HCT116 (cell line): ENCODE results near the gene ECE1. TPM values are rescaled to one million over a fixed set of nuclear protein-coding genes. Genes with fewer than 3 reads are reported as not detected.
A peak's percentile ranks its signal among the peaks of the same experiment; 100 is the strongest.

Source experiments
- ATAC-seq: fragments of 200-7000 bp; cut with Tn5 transposase; 2 replicates; pipeline ENCODE4 v1.9.1; 2020; ENCODE audit warnings: mild to moderate bottlenecking, moderate library complexity
- BruUV-seq: library from RNA; stranded (reverse); fragments of 400-500 nt; replicated peaks from 2 replicates; lab custom pipeline; 2021; lab: Mats Ljungman, UMichigan
- CTCF ChIA-PET: fragments of 300-600 bp; sonication (Branson Sonifier 250); formaldehyde crosslinking; loops from one replicate; lab custom pipeline; 2021; ENCODE audit warnings: antibody characterized with exemption; lab: Charles Lee
- POLR2A ChIA-PET: fragments of 300-600, 350-600 bp; sonication (Branson Sonifier 250); formaldehyde crosslinking; loops from one replicate; lab custom pipeline; 2021; ENCODE audit warnings: antibody characterized with exemption; lab: Charles Lee
- RAD21 ChIA-PET, 2 experiments: fragments of 300-600 bp; sonication (Branson Sonifier 250); formaldehyde crosslinking; loops; one replicate each; lab custom pipeline; 2023; ENCODE audit warnings: low total read pairs in 2 of 2; ENCODE audit not compliant: uncharacterized antibody in 2 of 2, unreplicated experiment in 2 of 2, low non-redundant PET in 1 of 2; lab: Charles Lee
- DNase-seq: peaks from one replicate; pipeline ENCODE4 v3.0.0-alpha.2; 2010; ENCODE audit warnings: low read depth, low spot score
- H2AFZ ChIP-seq: fragments of 200-600 bp; shearing (Covaris generic), sonication (generic); 2 replicates; pipeline ENCODE4 v1.6.1; 2017; ENCODE audit warnings: low read depth, mixed run types, mixed read lengths, antibody characterized with exemption, low read length; ENCODE audit not compliant: poor library complexity, severe bottlenecking
- H3K27ac ChIP-seq: 2 replicates; pipeline ENCODE4 v1.5.1; 2012; ENCODE audit warnings: low read depth, low read length
- H3K27me3 ChIP-seq: fragments of 200-600 bp; sonication (generic); 2 replicates; pipeline ENCODE4 v1.6.1; 2016; ENCODE audit warnings: mixed run types, low read length, mixed read lengths; ENCODE audit not compliant: insufficient read depth
- H3K36me3 ChIP-seq, 2 experiments: fragments of 200-500 bp in 1 of 2; fragments of 200-600 bp in 1 of 2; sonication (Bioruptor generic) in 1 of 2; sonication (generic) in 1 of 2; 2 replicates each; pipeline versions ENCODE4 v1.5.1 to v1.6.1; 2014 to 2016; ENCODE audit warnings: low read length in 2 of 2, inconsistent platforms in 1 of 2, mixed read lengths in 1 of 2, mixed run types in 1 of 2; ENCODE audit not compliant: insufficient read depth in 2 of 2, control insufficient read depth in 1 of 2
- H3K4me1 ChIP-seq, 2 experiments: fragments of 200-600 bp in 1 of 2; sonication (generic) in 1 of 2; 2 replicates each; pipeline versions ENCODE4 v1.5.1 to v1.6.1; 2012 to 2017; ENCODE audit warnings: low read length in 2 of 2, inconsistent platforms in 1 of 2, mild to moderate bottlenecking in 1 of 2, mixed read lengths in 1 of 2, mixed run types in 1 of 2, moderate library complexity in 1 of 2; ENCODE audit not compliant: insufficient read depth in 2 of 2, control insufficient read depth in 1 of 2
- H3K4me2 ChIP-seq: fragments of 200-600 bp; sonication (generic); 2 replicates; pipeline ENCODE4 v1.6.1; 2017; ENCODE audit warnings: mixed run types, low read length, mixed read lengths
- H3K4me3 ChIP-seq, 2 experiments: fragments of 200-600 bp in 1 of 2; sonication (generic) in 1 of 2; replicated peaks in 1 of 2; 2 replicates each; pipeline ENCODE4 v1.5.1; 2011 to 2016; ENCODE audit warnings: low read length in 2 of 2, control low read depth in 1 of 2, low read depth in 1 of 2, mild to moderate bottlenecking in 1 of 2, mixed read lengths in 1 of 2, mixed run types in 1 of 2
- H3K79me2 ChIP-seq: fragments of 200-600 bp; sonication (generic); 2 replicates; pipeline ENCODE4 v1.6.1; 2017; ENCODE audit warnings: mild to moderate bottlenecking, mixed run types, low read length, moderate library complexity, mixed read lengths; ENCODE audit not compliant: insufficient read depth
- H3K9ac ChIP-seq: fragments of 200-600 bp; sonication (generic); 2 replicates; pipeline ENCODE4 v1.6.1; 2016; ENCODE audit warnings: low read length, mixed read lengths
- H3K9me2 ChIP-seq: fragments of 200-600 bp; sonication (generic), shearing (Covaris generic); 2 replicates; pipeline ENCODE4 v1.6.1; 2017; ENCODE audit warnings: mixed run types, mild to moderate bottlenecking, moderate library complexity; ENCODE audit not compliant: insufficient read depth
- H3K9me3 ChIP-seq, 2 experiments: fragments of 200-500 bp in 1 of 2; fragments of 200-600 bp in 1 of 2; sonication (Bioruptor generic) in 1 of 2; sonication (generic) in 1 of 2; 2 replicates each; pipeline ENCODE4 v1.6.1; 2014 to 2017; ENCODE audit warnings: low read length in 2 of 2, mixed read lengths in 2 of 2, inconsistent platforms in 1 of 2, low read depth in 1 of 2, mild to moderate bottlenecking in 1 of 2, mixed run types in 1 of 2, moderate library complexity in 1 of 2; ENCODE audit not compliant: control insufficient read depth in 1 of 2, insufficient read depth in 1 of 2
- H4K20me1 ChIP-seq: fragments of 200-600 bp; sonication (generic), shearing (Covaris generic); 2 replicates; pipeline ENCODE4 v1.6.1; 2017; ENCODE audit warnings: mixed run types, mild to moderate bottlenecking, moderate library complexity; ENCODE audit not compliant: insufficient read depth
- CBX3 ChIP-seq: IDR thresholded peaks from 2 replicates; pipeline ENCODE4 v1.6.1; 2012; ENCODE audit warnings: low read depth
- CEBPB ChIP-seq: IDR thresholded peaks from 2 replicates; pipeline ENCODE4 v1.6.1; 2012; ENCODE audit warnings: low read depth
- EGR1 ChIP-seq: IDR thresholded peaks from 2 replicates; pipeline ENCODE4 v1.6.1; 2012; ENCODE audit warnings: low read depth
- ELF1 ChIP-seq: IDR thresholded peaks from 2 replicates; pipeline ENCODE4 v1.6.1; 2012; ENCODE audit warnings: low read depth, borderline replicate concordance
- EZH2 ChIP-seq: fragments of 200-600 bp; sonication (generic); IDR thresholded peaks from 2 replicates; pipeline ENCODE4 v1.6.1; 2017; ENCODE audit warnings: antibody characterized with exemption, mixed run types
- EZH2phosphoT487 ChIP-seq: fragments of 200-600 bp; IDR thresholded peaks from 2 replicates; pipeline ENCODE4 v1.6.1; 2018; ENCODE audit warnings: antibody characterized with exemption, borderline replicate concordance
- JUND ChIP-seq: IDR thresholded peaks from 2 replicates; pipeline ENCODE4 v1.6.1; 2012
- POLR2A ChIP-seq: IDR thresholded peaks from 2 replicates; pipeline ENCODE4 v1.7.0; 2011; ENCODE audit warnings: borderline replicate concordance; ENCODE audit not compliant: insufficient read depth, insufficient read length; ENCODE audit errors: extremely low read depth
- RAD21 ChIP-seq: IDR thresholded peaks from 2 replicates; pipeline ENCODE4 v1.6.1; 2012; ENCODE audit warnings: low read depth, mild to moderate bottlenecking
- SIN3A ChIP-seq: IDR thresholded peaks from 2 replicates; pipeline ENCODE4 v1.6.1; 2012; ENCODE audit warnings: low read depth
- SP1 ChIP-seq: IDR thresholded peaks from 2 replicates; pipeline ENCODE4 v1.6.1; 2012; ENCODE audit warnings: low read depth
- SRF ChIP-seq: IDR thresholded peaks from 2 replicates; pipeline ENCODE4 v1.6.1; 2012; ENCODE audit warnings: low read depth
- TCF7L2 ChIP-seq: IDR thresholded peaks from 2 replicates; pipeline ENCODE4 v1.7.0; 2011; ENCODE audit warnings: borderline replicate concordance, inconsistent platforms; ENCODE audit not compliant: insufficient read depth, insufficient read length; ENCODE audit errors: extremely low read depth
- ZNF274 ChIP-seq: fragments of 200-500 bp; sonication (Bioruptor generic); IDR thresholded peaks from 2 replicates; pipeline ENCODE4 v1.6.1; 2014; ENCODE audit warnings: mild to moderate bottlenecking, low read depth, low read length, inconsistent platforms
- intact Hi-C: fragments of 100-400 bp; cut with micrococcal nuclease; formaldehyde crosslinking; loops from 2 replicates; pipeline ENCODE4 v1.10.0; 2022
- total RNA-seq: library from RNA; stranded (reverse); gene quantifications from one replicate; pipeline ENCODE4 v1.2.1, GENCODE V29; 2021; ENCODE audit not compliant: unreplicated experiment
- TF ChIP-seq, protein P1 (sequence below): IDR thresholded peaks from 2 replicates; pipeline ENCODE4 v1.6.1; 2011; ENCODE audit warnings: mild to moderate bottlenecking, low read length, moderate library complexity; ENCODE audit not compliant: insufficient replicate concordance; ENCODE audit errors: extremely low read depth
- TF ChIP-seq, protein P2 (sequence below), 3 experiments: fragments of 200-600 bp in 1 of 3; sonication (generic) in 1 of 3; IDR thresholded peaks in 2 of 3; conservative IDR thresholded peaks in 1 of 3; 2 replicates each; pipeline ENCODE4 v1.5.1; 2012 to 2017; ENCODE audit warnings: low read depth in 2 of 3, low read length in 2 of 3, antibody characterized with exemption in 1 of 3, borderline replicate concordance in 1 of 3, control low read depth in 1 of 3, mild to moderate bottlenecking in 1 of 3, mixed read lengths in 1 of 3, mixed run types in 1 of 3, moderate library complexity in 1 of 3; ENCODE audit not compliant: insufficient read depth in 1 of 3

The ECE1 gene
- total RNA-seq, 1 experiment from 2014 or later: 66.8 TPM

DNA sequence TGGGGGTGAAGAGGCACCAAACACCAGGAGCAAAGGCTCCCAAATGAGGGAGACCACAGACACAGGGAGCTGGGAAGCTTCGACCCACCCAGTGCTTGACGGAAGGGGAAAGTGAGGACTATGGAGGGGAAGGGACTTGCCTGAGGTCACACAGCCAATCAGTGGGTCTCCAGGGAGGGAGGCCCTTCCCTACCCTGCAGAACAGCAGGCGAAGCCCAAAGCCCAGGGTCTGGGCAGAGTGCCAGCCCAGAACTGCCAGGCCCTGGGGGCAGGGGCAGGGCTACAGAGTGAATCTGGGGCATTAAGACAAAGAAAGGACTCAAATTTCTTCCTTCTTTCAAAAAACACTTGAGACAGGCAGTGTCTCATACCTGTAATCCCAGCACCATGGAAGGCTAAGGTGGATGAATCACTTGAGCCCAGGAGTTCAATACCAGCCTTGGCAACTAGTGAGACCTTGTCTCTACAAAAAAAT is 45.5 kb upstream of the ECE1 start:
- H3K36me3 ChIP-seq: no peaks in the 10 kb centered on the region
- RAD21 ChIA-PET: no interaction called here
- CTCF ChIA-PET: interaction anchor here (0.6 to 4.2 kb wide), 5 partner anchors 9 to 81 kb away, joined by 3 to 46 read pairs (median 13); no protein-coding TSS in a partner anchor
- no peaks in the 10 kb centered on the region for H3K27me3 ChIP-seq
- peak overlapping the region; percentile 66; the same call in 1 of the 2 replicates for H3K27ac ChIP-seq
- no peak overlapping the region for H3K4me3 ChIP-seq
- no peak for TF ChIP-seq SP1
- TF ChIP-seq POLR2A: no peak
- no peak for TF ChIP-seq ELF1
- no peak for TF ChIP-seq EGR1
- TF ChIP-seq EZH2phosphoT487: no peak
- TF ChIP-seq TCF7L2: no peak
- no peak for TF ChIP-seq SRF
- TF ChIP-seq, protein P1, sequence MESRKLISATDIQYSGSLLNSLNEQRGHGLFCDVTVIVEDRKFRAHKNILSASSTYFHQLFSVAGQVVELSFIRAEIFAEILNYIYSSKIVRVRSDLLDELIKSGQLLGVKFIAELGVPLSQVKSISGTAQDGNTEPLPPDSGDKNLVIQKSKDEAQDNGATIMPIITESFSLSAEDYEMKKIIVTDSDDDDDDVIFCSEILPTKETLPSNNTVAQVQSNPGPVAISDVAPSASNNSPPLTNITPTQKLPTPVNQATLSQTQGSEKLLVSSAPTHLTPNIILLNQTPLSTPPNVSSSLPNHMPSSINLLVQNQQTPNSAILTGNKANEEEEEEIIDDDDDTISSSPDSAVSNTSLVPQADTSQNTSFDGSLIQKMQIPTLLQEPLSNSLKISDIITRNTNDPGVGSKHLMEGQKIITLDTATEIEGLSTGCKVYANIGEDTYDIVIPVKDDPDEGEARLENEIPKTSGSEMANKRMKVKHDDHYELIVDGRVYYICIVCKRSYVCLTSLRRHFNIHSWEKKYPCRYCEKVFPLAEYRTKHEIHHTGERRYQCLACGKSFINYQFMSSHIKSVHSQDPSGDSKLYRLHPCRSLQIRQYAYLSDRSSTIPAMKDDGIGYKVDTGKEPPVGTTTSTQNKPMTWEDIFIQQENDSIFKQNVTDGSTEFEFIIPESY: no peak
- TF ChIP-seq, protein P2, sequence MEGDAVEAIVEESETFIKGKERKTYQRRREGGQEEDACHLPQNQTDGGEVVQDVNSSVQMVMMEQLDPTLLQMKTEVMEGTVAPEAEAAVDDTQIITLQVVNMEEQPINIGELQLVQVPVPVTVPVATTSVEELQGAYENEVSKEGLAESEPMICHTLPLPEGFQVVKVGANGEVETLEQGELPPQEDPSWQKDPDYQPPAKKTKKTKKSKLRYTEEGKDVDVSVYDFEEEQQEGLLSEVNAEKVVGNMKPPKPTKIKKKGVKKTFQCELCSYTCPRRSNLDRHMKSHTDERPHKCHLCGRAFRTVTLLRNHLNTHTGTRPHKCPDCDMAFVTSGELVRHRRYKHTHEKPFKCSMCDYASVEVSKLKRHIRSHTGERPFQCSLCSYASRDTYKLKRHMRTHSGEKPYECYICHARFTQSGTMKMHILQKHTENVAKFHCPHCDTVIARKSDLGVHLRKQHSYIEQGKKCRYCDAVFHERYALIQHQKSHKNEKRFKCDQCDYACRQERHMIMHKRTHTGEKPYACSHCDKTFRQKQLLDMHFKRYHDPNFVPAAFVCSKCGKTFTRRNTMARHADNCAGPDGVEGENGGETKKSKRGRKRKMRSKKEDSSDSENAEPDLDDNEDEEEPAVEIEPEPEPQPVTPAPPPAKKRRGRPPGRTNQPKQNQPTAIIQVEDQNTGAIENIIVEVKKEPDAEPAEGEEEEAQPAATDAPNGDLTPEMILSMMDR (IDR thresholded peaks at IDR 0.05 in 2 of 3, conservative IDR thresholded peaks at IDR 0.05 in 1 of 3; ENCODE audit: borderline replicate concordance in 1 of 3, insufficient read depth in 1 of 3, low read depth in 2 of 3, low read length in 2 of 3): no peak
- no peak for TF ChIP-seq CEBPB
- no peak for TF ChIP-seq EZH2
- no peak for TF ChIP-seq RAD21
- TF ChIP-seq ZNF274: no peak
- no peak for TF ChIP-seq JUND
- no peak for TF ChIP-seq SIN3A
- no peak for TF ChIP-seq CBX3
- TF ChIP-seq, all 23 proteins: peak for 0
- no peaks in the 10 kb centered on the region for H3K9me2 ChIP-seq
- ATAC-seq (peak; percentile 26; the same call in 1 of the 2 replicates), DNase-seq (no peak)
- H3K79me2 ChIP-seq: peaks cover 75% of the 10 kb centered on the region
- intact Hi-C loops: no loop called here
- H3K4me1 ChIP-seq: peaks cover 56 to 71% of the 10 kb centered on the region in 2 experiments
- H4K20me1 ChIP-seq: no peaks in the 10 kb centered on the region
- H2AFZ ChIP-seq: no peak overlapping the region
- H3K4me2 ChIP-seq: peak overlapping the region; percentile 21
- H3K9ac ChIP-seq: no peak overlapping the region
- no peaks in the 10 kb centered on the region for H3K9me3 ChIP-seq
- POLR2A ChIA-PET: interaction anchor here (1.0 to 3.5 kb wide), 3 partner anchors 9 to 74 kb away, joined by 3 to 17 read pairs (median 5); no protein-coding TSS in a partner anchor
- BruUV-seq: no TSS peak
